GM23338 (cell line): Measurements from ENCODE around the gene ACOXL. TPM values are rescaled to one million over a fixed set of nuclear protein-coding genes. Genes with fewer than 3 reads are reported as not detected.

Source experiments
- ATAC-seq: fragments of 200-7000 bp; cut with Tn5 transposase; 3 replicates; pipeline ENCODE4 v1.9.1; 2020
- DNase-seq: peaks from one replicate; pipeline ENCODE4 v3.0.0-alpha.2; 2015; ENCODE audit warnings: low spot score
- H2AFZ ChIP-seq: fragments of 200-600 bp; sonication (generic); 2 replicates; pipeline ENCODE4 v1.8.0; 2016; ENCODE audit warnings: antibody characterized with exemption, mild to moderate bottlenecking, moderate library complexity
- H3F3A ChIP-seq: fragments of 200-600 bp; sonication (generic); replicated peaks from 2 replicates; pipeline ENCODE4 v1.8.0; 2017; ENCODE audit warnings: antibody characterized with exemption, mixed run types, low read depth
- H3K27ac ChIP-seq: fragments of 200-600 bp; sonication (generic); 2 replicates; pipeline ENCODE4 v1.6.1; 2016; ENCODE audit warnings: low read depth
- H3K27me3 ChIP-seq: fragments of 200-600 bp; sonication (generic); 2 replicates; pipeline ENCODE4 v1.8.0; 2016; ENCODE audit warnings: mild to moderate bottlenecking, mixed run types, moderate library complexity; ENCODE audit not compliant: insufficient read depth
- H3K36me3 ChIP-seq: fragments of 200-600 bp; sonication (generic); 2 replicates; pipeline ENCODE4 v1.8.0; 2016; ENCODE audit warnings: mild to moderate bottlenecking; ENCODE audit not compliant: insufficient read depth
- H3K4me1 ChIP-seq: fragments of 200-600 bp; sonication (generic); 2 replicates; pipeline ENCODE4 v1.8.0; 2016; ENCODE audit warnings: mild to moderate bottlenecking, moderate library complexity; ENCODE audit not compliant: insufficient read depth
- H3K4me2 ChIP-seq: fragments of 200-600 bp; sonication (generic); 2 replicates; pipeline ENCODE4 v1.7.1; 2017; ENCODE audit warnings: mixed run types
- H3K4me3 ChIP-seq: fragments of 200-600 bp; sonication (generic); 2 replicates; pipeline ENCODE4 v1.6.1; 2016; ENCODE audit warnings: mixed run types
- H3K79me2 ChIP-seq: fragments of 200-600 bp; sonication (generic); replicated peaks from 2 replicates; pipeline ENCODE4 v1.8.0; 2017; ENCODE audit warnings: mild to moderate bottlenecking; ENCODE audit not compliant: insufficient read depth
- H3K9me2 ChIP-seq: fragments of 200-600 bp; sonication (generic); 2 replicates; pipeline ENCODE4 v1.8.0; 2017; ENCODE audit not compliant: insufficient read depth
- H4K20me1 ChIP-seq: fragments of 200-600 bp; sonication (generic); replicated peaks from 2 replicates; pipeline ENCODE4 v1.8.0; 2017; ENCODE audit warnings: mild to moderate bottlenecking; ENCODE audit not compliant: insufficient read depth
- H3K27ac Mint-ChIP-seq: 2 replicates; pipeline ENCODE4 v1.8.0; 2020; ENCODE audit warnings: inconsistent platforms, mild to moderate bottlenecking, moderate library complexity, mixed read lengths
- H3K27me3 Mint-ChIP-seq: 3 replicates; pipeline ENCODE4 v1.8.0; 2022; ENCODE audit warnings: low read depth, mild to moderate bottlenecking, moderate library complexity, mixed read lengths, inconsistent platforms; ENCODE audit not compliant: insufficient read depth, poor library complexity
- H3K36me3 Mint-ChIP-seq: 3 replicates; pipeline ENCODE4 v1.8.0; 2021; ENCODE audit warnings: low read depth, mild to moderate bottlenecking, inconsistent platforms, moderate library complexity, mixed read lengths
- H3K4me1 Mint-ChIP-seq: 3 replicates; pipeline ENCODE4 v1.8.0; 2020; ENCODE audit warnings: mild to moderate bottlenecking, inconsistent platforms, mixed read lengths
- H3K4me3 Mint-ChIP-seq: 3 replicates; pipeline ENCODE4 v1.8.0; 2021; ENCODE audit warnings: moderate library complexity, mild to moderate bottlenecking, inconsistent platforms, mixed read lengths
- H3K9me3 Mint-ChIP-seq: 3 replicates; pipeline ENCODE4 v1.8.0; 2020; ENCODE audit warnings: moderate library complexity, mild to moderate bottlenecking, inconsistent platforms, mixed read lengths
- CREB1 ChIP-seq: fragments of 250-450 bp; sonication (Bioruptor Pico); IDR thresholded peaks from 2 replicates; pipeline ENCODE4 v1.5.0; 2020; ENCODE audit warnings: low read depth, mild to moderate bottlenecking, moderate library complexity
- CTCF ChIP-seq, 2 experiments: fragments of 200-600 bp in 1 of 2; sonication (generic) in 1 of 2; conservative IDR thresholded peaks; 2 replicates each; pipeline versions ENCODE4 v1.5.1 to v1.6.1; 2016 to 2017; ENCODE audit warnings: antibody characterized with exemption in 2 of 2, low read depth in 2 of 2, mild to moderate bottlenecking in 2 of 2, moderate library complexity in 1 of 2
- EZH2 ChIP-seq: fragments of 200-600 bp; sonication (generic); IDR thresholded peaks from one replicate; pipeline ENCODE4 v1.8.0; 2017; ENCODE audit warnings: antibody characterized with exemption, mild to moderate bottlenecking, low read depth; ENCODE audit not compliant: unreplicated experiment
- JUNB ChIP-seq: IDR thresholded peaks from one replicate; pipeline ENCODE4 v1.6.1; 2016; ENCODE audit warnings: antibody characterized with exemption; ENCODE audit not compliant: unreplicated experiment
- NANOG ChIP-seq: IDR thresholded peaks from 2 replicates; pipeline ENCODE4 v1.6.1; 2016; ENCODE audit warnings: antibody characterized with exemption, borderline replicate concordance
- STAT1 ChIP-seq: IDR thresholded peaks from one replicate; pipeline ENCODE4 v1.6.1; 2016; ENCODE audit warnings: antibody characterized with exemption; ENCODE audit not compliant: unreplicated experiment
- polyA plus RNA-seq: library from polyadenylated mRNA; unstranded; fragments of >200 nt; fragmentation: Nextera tagmentation; extraction: Ambion mirVana; gene quantifications from 2 replicates; pipeline ENCODE4 v1.2.1, GENCODE V29; 2016
- total RNA-seq: library from RNA; depleted of rRNA; stranded (reverse); fragments of >200 nt; shearing (Covaris generic); gene quantifications from 2 replicates; pipeline ENCODE4 v1.2.3, GENCODE V29; 2014
- TF ChIP-seq, protein P1 (sequence below): fragments of 250-450 bp; sonication (Bioruptor Pico); IDR thresholded peaks from 2 replicates; pipeline ENCODE4 v1.5.0; 2020; ENCODE audit warnings: mild to moderate bottlenecking, moderate library complexity

The ACOXL gene
- total and polyA plus RNA-seq, 2 experiments from 2014 or later: 9.0 to 14.7 TPM

- TF ChIP-seq, protein P1, sequence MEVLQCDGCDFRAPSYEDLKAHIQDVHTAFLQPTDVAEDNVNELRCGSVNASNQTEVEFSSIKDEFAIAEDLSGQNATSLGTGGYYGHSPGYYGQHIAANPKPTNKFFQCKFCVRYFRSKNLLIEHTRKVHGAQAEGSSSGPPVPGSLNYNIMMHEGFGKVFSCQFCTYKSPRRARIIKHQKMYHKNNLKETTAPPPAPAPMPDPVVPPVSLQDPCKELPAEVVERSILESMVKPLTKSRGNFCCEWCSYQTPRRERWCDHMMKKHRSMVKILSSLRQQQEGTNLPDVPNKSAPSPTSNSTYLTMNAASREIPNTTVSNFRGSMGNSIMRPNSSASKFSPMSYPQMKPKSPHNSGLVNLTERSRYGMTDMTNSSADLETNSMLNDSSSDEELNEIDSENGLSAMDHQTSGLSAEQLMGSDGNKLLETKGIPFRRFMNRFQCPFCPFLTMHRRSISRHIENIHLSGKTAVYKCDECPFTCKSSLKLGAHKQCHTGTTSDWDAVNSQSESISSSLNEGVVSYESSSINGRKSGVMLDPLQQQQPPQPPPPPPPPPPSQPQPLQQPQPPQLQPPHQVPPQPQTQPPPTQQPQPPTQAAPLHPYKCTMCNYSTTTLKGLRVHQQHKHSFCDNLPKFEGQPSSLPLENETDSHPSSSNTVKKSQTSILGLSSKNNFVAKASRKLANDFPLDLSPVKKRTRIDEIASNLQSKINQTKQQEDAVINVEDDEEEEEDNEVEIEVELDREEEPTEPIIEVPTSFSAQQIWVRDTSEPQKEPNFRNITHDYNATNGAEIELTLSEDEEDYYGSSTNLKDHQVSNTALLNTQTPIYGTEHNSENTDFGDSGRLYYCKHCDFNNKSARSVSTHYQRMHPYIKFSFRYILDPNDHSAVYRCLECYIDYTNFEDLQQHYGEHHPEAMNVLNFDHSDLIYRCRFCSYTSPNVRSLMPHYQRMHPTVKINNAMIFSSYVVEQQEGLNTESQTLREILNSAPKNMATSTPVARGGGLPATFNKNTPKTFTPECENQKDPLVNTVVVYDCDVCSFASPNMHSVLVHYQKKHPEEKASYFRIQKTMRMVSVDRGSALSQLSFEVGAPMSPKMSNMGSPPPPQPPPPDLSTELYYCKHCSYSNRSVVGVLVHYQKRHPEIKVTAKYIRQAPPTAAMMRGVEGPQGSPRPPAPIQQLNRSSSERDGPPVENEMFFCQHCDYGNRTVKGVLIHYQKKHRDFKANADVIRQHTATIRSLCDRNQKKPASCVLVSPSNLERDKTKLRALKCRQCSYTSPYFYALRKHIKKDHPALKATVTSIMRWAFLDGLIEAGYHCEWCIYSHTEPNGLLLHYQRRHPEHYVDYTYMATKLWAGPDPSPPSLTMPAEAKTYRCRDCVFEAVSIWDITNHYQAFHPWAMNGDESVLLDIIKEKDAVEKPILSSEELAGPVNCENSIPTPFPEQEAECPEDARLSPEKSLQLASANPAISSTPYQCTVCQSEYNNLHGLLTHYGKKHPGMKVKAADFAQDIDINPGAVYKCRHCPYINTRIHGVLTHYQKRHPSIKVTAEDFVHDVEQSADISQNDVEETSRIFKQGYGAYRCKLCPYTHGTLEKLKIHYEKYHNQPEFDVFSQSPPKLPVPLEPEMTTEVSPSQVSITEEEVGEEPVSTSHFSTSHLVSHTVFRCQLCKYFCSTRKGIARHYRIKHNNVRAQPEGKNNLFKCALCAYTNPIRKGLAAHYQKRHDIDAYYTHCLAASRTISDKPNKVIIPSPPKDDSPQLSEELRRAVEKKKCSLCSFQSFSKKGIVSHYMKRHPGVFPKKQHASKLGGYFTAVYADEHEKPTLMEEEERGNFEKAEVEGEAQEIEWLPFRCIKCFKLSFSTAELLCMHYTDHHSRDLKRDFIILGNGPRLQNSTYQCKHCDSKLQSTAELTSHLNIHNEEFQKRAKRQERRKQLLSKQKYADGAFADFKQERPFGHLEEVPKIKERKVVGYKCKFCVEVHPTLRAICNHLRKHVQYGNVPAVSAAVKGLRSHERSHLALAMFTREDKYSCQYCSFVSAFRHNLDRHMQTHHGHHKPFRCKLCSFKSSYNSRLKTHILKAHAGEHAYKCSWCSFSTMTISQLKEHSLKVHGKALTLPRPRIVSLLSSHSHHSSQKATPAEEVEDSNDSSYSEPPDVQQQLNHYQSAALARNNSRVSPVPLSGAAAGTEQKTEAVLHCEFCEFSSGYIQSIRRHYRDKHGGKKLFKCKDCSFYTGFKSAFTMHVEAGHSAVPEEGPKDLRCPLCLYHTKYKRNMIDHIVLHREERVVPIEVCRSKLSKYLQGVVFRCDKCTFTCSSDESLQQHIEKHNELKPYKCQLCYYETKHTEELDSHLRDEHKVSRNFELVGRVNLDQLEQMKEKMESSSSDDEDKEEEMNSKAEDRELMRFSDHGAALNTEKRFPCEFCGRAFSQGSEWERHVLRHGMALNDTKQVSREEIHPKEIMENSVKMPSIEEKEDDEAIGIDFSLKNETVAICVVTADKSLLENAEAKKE (CRISPR knock-in tag): no peak
- TF ChIP-seq CTCF (conservative IDR thresholded peaks at IDR 0.05; ENCODE audit: low read depth in 2 of 2) (no peak), NANOG (no peak), STAT1 (no peak), EZH2 (no peak), CREB1 (CRISPR knock-in tag) (no peak), JUNB (no peak)
Observed at GRCh38 chr2:111032721-111033429, 300.5 kb downstream of the ACOXL start (continued).

DNA sequence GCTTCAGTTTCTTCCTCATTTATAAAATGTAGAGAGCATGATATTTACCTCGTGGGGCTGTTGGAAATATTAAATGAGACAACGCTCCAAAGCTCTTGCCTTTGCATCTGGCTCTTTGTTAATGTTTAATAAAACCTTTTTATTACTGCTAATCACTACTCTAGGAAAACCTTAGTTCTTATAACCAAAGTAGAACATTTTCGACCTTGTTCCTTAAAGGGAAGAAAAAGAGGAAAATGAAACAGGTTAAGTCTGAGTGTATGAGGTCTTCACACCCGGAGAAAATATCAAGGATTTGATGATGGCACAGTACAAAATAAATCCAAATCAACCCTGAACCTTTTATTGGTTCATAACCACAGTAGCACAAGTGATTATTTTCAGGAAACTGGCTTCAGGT, 301.8 kb downstream of the ACOXL start:
- no peak overlapping the region for H3K4me3 Mint-ChIP-seq
- Histone ChIP-seq H3K4me3 (no peak overlapping the region), H3K4me1 (peaks cover 15% of the 10 kb centered on the region), H3K4me2 (no peak overlapping the region), H3K36me3 (no peaks in the 10 kb centered on the region), H3K27ac (no peak overlapping the region), H3F3A (no peaks in the 10 kb centered on the region), H3K27me3 (no peaks in the 10 kb centered on the region), H2AFZ (no peak overlapping the region), H3K9me2 (no peaks in the 10 kb centered on the region), H3K79me2 (no peaks in the 10 kb centered on the region), H4K20me1 (no peaks in the 10 kb centered on the region)
- H3K9me3 Mint-ChIP-seq: no peaks in the 10 kb centered on the region
- no peaks in the 10 kb centered on the region for H3K36me3 Mint-ChIP-seq
- peaks cover 20% of the 10 kb centered on the region for H3K4me1 Mint-ChIP-seq
- DNase-seq (no peak), ATAC-seq (no peak)
- H3K27ac Mint-ChIP-seq: no peak overlapping the region
- TF ChIP-seq, protein P1 (CRISPR knock-in tag): no peak
- H3K27me3 Mint-ChIP-seq: peaks cover 3% of the 10 kb centered on the region
